Stimulated activated memory B cell treated with anti-CD40 and anti-IgM and Interleukin-4, amounts not matched to agents 10 μg/mL and 1 μg/mL and 100 μg/mL, for 72 hours (primary cell): ENCODE data around the gene KLHDC10.
"Not testable (repeated sequence)": the region's sequence is repeated elsewhere in the genome, so short reads cannot be mapped to it uniquely, and the experiment has no call there.

Experiments used
- ATAC-seq: fragments of 150-1000 bp; cut with Tn5 transposase; 2 replicates; pipeline ENCODE4 v1.10.0; 2021
- H3K27ac Mint-ChIP-seq: one replicate; pipeline ENCODE4 v1.8.0; 2022; ENCODE audit warnings: mild to moderate bottlenecking, mixed read lengths
- H3K27me3 Mint-ChIP-seq: one replicate; pipeline ENCODE4 v1.8.0; 2022; ENCODE audit warnings: mixed read lengths
- H3K36me3 Mint-ChIP-seq: one replicate; pipeline ENCODE4 v1.8.0; 2022; ENCODE audit warnings: mixed read lengths
- H3K4me1 Mint-ChIP-seq: one replicate; pipeline ENCODE4 v1.8.0; 2022; ENCODE audit warnings: mixed read lengths
- H3K4me3 Mint-ChIP-seq: one replicate; pipeline ENCODE4 v1.8.0; 2022; ENCODE audit warnings: mild to moderate bottlenecking, moderate library complexity, mixed read lengths
- H3K9me3 Mint-ChIP-seq: one replicate; pipeline ENCODE4 v1.8.0; 2022; ENCODE audit warnings: mixed read lengths

The KLHDC10 gene

GRCh38 chr7:130140551-130141160 is 70.3 kb downstream of the KLHDC10 start:
- Mint-ChIP-seq H3K36me3 (peaks cover 25% of the 10 kb centered on the region), H3K27ac (peak overlapping the region; percentile 99), H3K4me3 (peak overlapping the region; percentile 84), H3K27me3 (no peaks in the 10 kb centered on the region), H3K9me3 (no peaks in the 10 kb centered on the region), H3K4me1 (peaks cover 30% of the 10 kb centered on the region)
- no peak for ATAC-seq

GRCh38 chr7:130141161-130141883 is 71.0 kb downstream of the KLHDC10 start:
- H3K4me1 Mint-ChIP-seq: peaks cover 30% of the 10 kb centered on the region
- peak overlapping the region; percentile 99 for H3K27ac Mint-ChIP-seq
- no peaks in the 10 kb centered on the region for H3K9me3 Mint-ChIP-seq
- H3K4me3 Mint-ChIP-seq: peak overlapping the region; percentile 84
- H3K36me3 Mint-ChIP-seq: peaks cover 18% of the 10 kb centered on the region
- ATAC-seq: peak; percentile 80
- H3K27me3 Mint-ChIP-seq: no peaks in the 10 kb centered on the region

GRCh38 chr7:130141884-130142653 is 71.7 kb downstream of the KLHDC10 start:
- Mint-ChIP-seq H3K36me3 (peaks cover 16% of the 10 kb centered on the region), H3K27ac (peak overlapping the region; percentile 99), H3K4me1 (peaks cover 30% of the 10 kb centered on the region), H3K27me3 (no peaks in the 10 kb centered on the region), H3K9me3 (no peaks in the 10 kb centered on the region), H3K4me3 (peak overlapping the region; percentile 84)
- no peak for ATAC-seq

- Mint-ChIP-seq H3K4me1 (peaks cover 30% of the 10 kb centered on the region), H3K27ac (peak overlapping the region; percentile 99), H3K27me3 (no peaks in the 10 kb centered on the region), H3K9me3 (no peaks in the 10 kb centered on the region), H3K36me3 (peaks cover 14% of the 10 kb centered on the region), H3K4me3 (no peak overlapping the region)
- ATAC-seq: no peak
Measured at GRCh38 chr7:130142654-130143333, 72.5 kb downstream of the KLHDC10 start.

- peaks cover 10% of the 10 kb centered on the region for H3K36me3 Mint-ChIP-seq
- H3K4me3 Mint-ChIP-seq: no peak overlapping the region
- no peaks in the 10 kb centered on the region for H3K27me3 Mint-ChIP-seq
- no peaks in the 10 kb centered on the region for H3K9me3 Mint-ChIP-seq
- H3K27ac Mint-ChIP-seq: peak overlapping the region; percentile 99
- H3K4me1 Mint-ChIP-seq: peaks cover 30% of the 10 kb centered on the region
- ATAC-seq: no peak
Measured at GRCh38 chr7:130143334-130143732, 73.0 kb downstream of the KLHDC10 start.

- Mint-ChIP-seq H3K36me3 (peaks cover 9% of the 10 kb centered on the region), H3K9me3 (no peaks in the 10 kb centered on the region), H3K4me3 (no peak overlapping the region), H3K27ac (peak overlapping the region; percentile 37), H3K4me1 (peaks cover 30% of the 10 kb centered on the region), H3K27me3 (no peaks in the 10 kb centered on the region)
- no peak for ATAC-seq
Measured at GRCh38 chr7:130143986-130144311, 73.6 kb downstream of the KLHDC10 start.

GRCh38 chr7:130144312-130145171 is 74.2 kb downstream of the KLHDC10 start:
- peak overlapping the region; percentile 37 for H3K27ac Mint-ChIP-seq
- no peak overlapping the region for H3K4me3 Mint-ChIP-seq
- ATAC-seq: no peak
- peaks cover 3% of the 10 kb centered on the region for H3K36me3 Mint-ChIP-seq
- H3K4me1 Mint-ChIP-seq: peaks cover 34% of the 10 kb centered on the region
- no peaks in the 10 kb centered on the region for H3K9me3 Mint-ChIP-seq
- no peaks in the 10 kb centered on the region for H3K27me3 Mint-ChIP-seq

- H3K36me3 Mint-ChIP-seq: no peaks in the 10 kb centered on the region
- peaks cover 42% of the 10 kb centered on the region for H3K4me1 Mint-ChIP-seq
- ATAC-seq: no peak
- no peaks in the 10 kb centered on the region for H3K27me3 Mint-ChIP-seq
- no peak overlapping the region for H3K4me3 Mint-ChIP-seq
- no peak overlapping the region for H3K27ac Mint-ChIP-seq
- H3K9me3 Mint-ChIP-seq: no peaks in the 10 kb centered on the region
Measured at GRCh38 chr7:130145424-130146100, 75.2 kb downstream of the KLHDC10 start.

GRCh38 chr7:130146142-130146541 is 75.8 kb downstream of the KLHDC10 start:
- not testable (repeated sequence) for H3K4me3 Mint-ChIP-seq, ATAC-seq, H3K9me3 Mint-ChIP-seq, H3K27me3 Mint-ChIP-seq, H3K36me3 Mint-ChIP-seq
- H3K4me1 Mint-ChIP-seq: peaks cover 39% of the 10 kb centered on the region
- H3K27ac Mint-ChIP-seq: peak overlapping the region; percentile 44

- Mint-ChIP-seq H3K27ac (peak overlapping the region; percentile 44), H3K9me3 (no peaks in the 10 kb centered on the region), H3K4me3 (no peak overlapping the region), H3K27me3 (no peaks in the 10 kb centered on the region), H3K4me1 (peaks cover 32% of the 10 kb centered on the region), H3K36me3 (no peaks in the 10 kb centered on the region)
- no peak for ATAC-seq
Measured at GRCh38 chr7:130146693-130147405, 76.5 kb downstream of the KLHDC10 start.

- H3K4me1 Mint-ChIP-seq: peaks cover 24% of the 10 kb centered on the region
- H3K36me3 Mint-ChIP-seq: no peaks in the 10 kb centered on the region
- ATAC-seq: no peak
- peak overlapping the region; percentile 61 for H3K27ac Mint-ChIP-seq
- no peaks in the 10 kb centered on the region for H3K9me3 Mint-ChIP-seq
- H3K27me3 Mint-ChIP-seq: no peaks in the 10 kb centered on the region
- H3K4me3 Mint-ChIP-seq: no peak overlapping the region
Measured at GRCh38 chr7:130147710-130148325, 77.5 kb downstream of the KLHDC10 start.

GRCh38 chr7:130148561-130148960 is 78.2 kb downstream of the KLHDC10 start:
- Mint-ChIP-seq H3K36me3 (no peaks in the 10 kb centered on the region), H3K9me3 (no peaks in the 10 kb centered on the region), H3K27me3 (no peaks in the 10 kb centered on the region), H3K4me1 (peaks cover 16% of the 10 kb centered on the region), H3K27ac (peak overlapping the region; percentile 61), H3K4me3 (no peak overlapping the region)
- no peak for ATAC-seq
